Midbrain (tissue), 1 donor: ENCODE results near the gene GATD1.

Experiments used
- DNase-seq: peaks from one replicate; lab custom pipeline; 2025; lab: John Stamatoyannopoulos, UW

Gene GATD1

GRCh38 chr11:777288-778255 is at the start of gene GATD1:
GATD1 (minus strand) TSS chr11:777487; CDS start chr11:777462, 25 bp downstream.
- peak; percentile 83 for DNase-seq

GRCh38 chr11:826836-827145 is 49.5 kb upstream of the GATD1 start:
- no peak for DNase-seq

- no peak for DNase-seq
Measured at GRCh38 chr11:826227-826621, 48.9 kb upstream of the GATD1 start.

- no peak for DNase-seq
Measured at GRCh38 chr11:825366-826226, 48.3 kb upstream of the GATD1 start.

- no peak for DNase-seq
Measured at GRCh38 chr11:824942-825341, 47.7 kb upstream of the GATD1 start.

- no peak for DNase-seq
Measured at GRCh38 chr11:824292-824880, 47.1 kb upstream of the GATD1 start.

GRCh38 chr11:823441-824291 is 46.4 kb upstream of the GATD1 start:
- DNase-seq: no peak

- DNase-seq: no peak
Measured at GRCh38 chr11:821512-822371, 44.5 kb upstream of the GATD1 start.

- DNase-seq: peak; percentile 24
Measured at GRCh38 chr11:820655-821511, 43.6 kb upstream of the GATD1 start.

GRCh38 chr11:819943-820649 is 42.8 kb upstream of the GATD1 start:
- DNase-seq: peak; percentile 61

- DNase-seq: peak; percentile 94
Measured at GRCh38 chr11:819129-819931, 42.0 kb upstream of the GATD1 start.

- DNase-seq: no peak
Measured at GRCh38 chr11:818396-819128, 41.3 kb upstream of the GATD1 start, which contains the start of gene PNPLA2. PNPLA2 (plus strand) TSS chr11:818914; CDS start chr11:819719, 805 bp downstream.

GRCh38 chr11:816433-816779 is 39.1 kb upstream of the GATD1 start:
- DNase-seq: no peak

GRCh38 chr11:815675-816432 is 38.6 kb upstream of the GATD1 start:
- no peak for DNase-seq

GRCh38 chr11:813456-814096 is 36.3 kb upstream of the GATD1 start:
- no peak for DNase-seq

- no peak for DNase-seq
Measured at GRCh38 chr11:813072-813455, 35.8 kb upstream of the GATD1 start.
